Putamen (tissue), 1 donor: ENCODE measurements around the gene U2AF2.
A peak's percentile ranks its signal among the peaks of the same experiment; 100 is the strongest.

Source experiments
- DNase-seq: peaks from one replicate; pipeline ENCODE4 v3.0.0-alpha.2; 2016; ENCODE audit warnings: low spot score

U2AF2 gene

DNA sequence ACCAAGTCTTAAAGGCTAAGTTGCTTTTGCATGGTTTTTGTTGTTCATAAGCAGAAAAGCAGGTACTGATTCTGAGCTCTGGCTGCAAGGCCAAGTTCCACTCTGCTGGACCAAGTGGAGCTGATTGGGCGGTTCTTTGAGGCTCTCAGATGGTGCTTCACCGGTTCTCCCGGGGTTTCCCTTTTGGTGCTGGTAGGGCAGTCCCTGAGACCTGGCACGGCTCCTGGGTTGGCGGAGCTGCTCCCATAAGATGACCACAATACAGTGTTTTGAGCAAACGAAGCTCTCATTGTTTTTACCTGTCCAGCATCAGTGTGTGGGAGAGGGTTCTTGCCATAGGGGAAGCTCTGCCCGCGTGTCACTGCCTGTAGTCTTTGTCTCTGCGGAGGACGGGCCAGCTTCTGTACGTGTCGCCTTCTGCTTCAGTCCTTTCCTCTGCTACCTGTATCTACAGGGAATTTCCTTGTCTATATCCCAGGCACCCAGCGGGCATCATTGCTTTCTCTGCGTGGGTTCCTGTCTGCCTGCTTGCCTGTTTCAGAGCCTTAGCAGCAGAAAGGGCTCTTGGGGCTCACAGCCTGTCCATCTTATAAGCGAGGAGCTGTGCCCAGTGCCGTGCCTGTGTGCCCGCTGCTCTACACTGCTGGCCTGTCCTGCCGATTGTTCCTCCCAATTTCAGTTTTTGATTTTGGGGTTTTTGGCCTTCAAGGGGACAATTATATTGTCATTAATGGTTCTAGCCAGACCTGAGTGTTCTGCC lies 2.3 kb downstream of the U2AF2 start:
- no peak for DNase-seq

DNA sequence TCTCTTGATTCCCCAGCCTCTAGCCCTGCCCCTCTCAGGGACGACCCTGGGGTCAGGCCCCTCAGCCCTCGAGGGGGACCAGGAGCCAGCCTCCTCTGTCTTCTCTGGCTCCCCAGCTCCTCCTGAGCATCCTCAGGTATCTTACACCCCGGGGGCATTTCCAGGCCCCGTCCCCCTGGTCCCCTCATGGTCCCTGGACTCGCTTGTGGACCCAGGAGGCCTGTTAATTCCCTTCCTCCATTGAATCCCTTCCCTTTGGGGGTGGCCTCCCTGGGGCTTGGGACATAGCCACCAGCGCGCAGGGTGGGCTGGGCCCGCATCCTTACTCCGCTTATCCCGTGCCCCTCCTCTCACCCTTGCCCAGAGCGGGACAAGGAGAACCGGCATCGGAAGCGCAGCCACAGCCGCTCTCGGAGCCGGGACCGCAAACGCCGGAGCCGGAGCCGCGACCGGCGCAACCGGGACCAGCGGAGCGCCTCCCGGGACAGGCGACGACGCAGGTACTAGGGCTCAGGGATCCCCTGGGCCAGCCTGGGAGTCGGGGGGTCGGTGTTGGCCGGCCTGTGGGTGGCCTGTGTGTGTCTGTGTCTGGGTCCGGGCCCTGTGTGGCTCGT lies 4.1 kb downstream of the U2AF2 start:
- DNase-seq, result no peak

DNA sequence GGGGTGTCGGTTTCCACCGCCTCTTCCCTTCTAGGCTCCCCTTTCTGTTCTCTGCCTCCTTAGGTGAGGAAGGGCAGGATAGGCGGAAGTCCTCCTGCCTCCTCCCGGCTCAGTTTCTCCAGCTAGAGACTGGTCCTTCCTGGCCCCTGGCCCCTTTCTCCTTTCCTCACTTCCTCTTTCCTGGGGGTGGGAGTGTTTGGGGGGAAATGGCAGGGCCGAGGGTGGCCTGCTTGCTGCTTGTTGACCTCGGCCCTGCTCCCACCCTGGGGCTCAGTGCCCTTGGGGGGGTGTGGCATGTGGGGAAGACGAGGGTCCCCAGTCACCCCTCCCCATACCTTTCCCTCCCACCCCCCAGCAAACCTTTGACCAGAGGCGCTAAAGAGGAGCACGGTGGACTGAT lies 5.0 kb downstream of the U2AF2 start:
- DNase-seq, result no peak

- DNase-seq, result no peak
These were observed 5.6 kb downstream of the U2AF2 start for GRCh38 chr19:55660404-55660803.

GRCh38 chr19:55660991-55661390 lies 6.2 kb downstream of the U2AF2 start:
- no peak for DNase-seq

GRCh38 chr19:55661826-55662225 lies 7.0 kb downstream of the U2AF2 start:
- DNase-seq, result no peak

DNA sequence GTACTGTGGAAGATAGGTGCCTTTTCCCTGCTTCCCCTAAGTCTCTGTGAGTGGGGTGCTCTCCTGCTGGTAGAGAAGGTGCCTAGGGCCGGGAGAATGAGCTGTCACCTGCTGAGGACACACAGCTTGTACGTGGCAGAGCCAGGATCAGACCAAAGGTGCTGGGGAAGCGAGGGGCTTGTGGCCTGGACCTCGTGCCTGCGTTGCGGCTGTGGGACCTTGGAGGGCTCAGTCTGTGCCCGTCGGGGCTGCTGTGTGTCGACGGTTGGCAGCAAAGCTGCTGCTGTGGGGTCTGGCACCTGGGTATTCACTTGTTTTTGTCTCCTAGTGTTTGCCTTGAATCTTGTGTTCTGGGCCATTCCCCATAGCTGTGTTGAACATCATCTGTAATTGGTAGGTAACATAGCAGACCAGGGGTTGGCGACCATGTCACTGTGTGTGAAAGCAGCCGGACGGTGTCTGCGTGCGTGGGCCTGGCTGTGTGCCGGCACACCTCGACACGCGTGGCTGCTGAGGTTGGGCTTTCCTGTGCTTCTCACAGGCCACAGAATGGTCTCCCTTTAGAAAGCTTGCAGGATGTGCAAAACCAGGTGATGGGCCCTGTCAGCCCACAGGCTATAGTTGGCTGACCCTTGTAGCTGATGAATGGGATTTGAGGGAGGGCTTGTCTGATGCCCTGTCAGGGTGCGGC lies 9.2 kb downstream of the U2AF2 start:
- no peak for DNase-seq

GRCh38 chr19:55666343-55667005 lies 11.6 kb downstream of the U2AF2 start:
- no peak for DNase-seq

DNA sequence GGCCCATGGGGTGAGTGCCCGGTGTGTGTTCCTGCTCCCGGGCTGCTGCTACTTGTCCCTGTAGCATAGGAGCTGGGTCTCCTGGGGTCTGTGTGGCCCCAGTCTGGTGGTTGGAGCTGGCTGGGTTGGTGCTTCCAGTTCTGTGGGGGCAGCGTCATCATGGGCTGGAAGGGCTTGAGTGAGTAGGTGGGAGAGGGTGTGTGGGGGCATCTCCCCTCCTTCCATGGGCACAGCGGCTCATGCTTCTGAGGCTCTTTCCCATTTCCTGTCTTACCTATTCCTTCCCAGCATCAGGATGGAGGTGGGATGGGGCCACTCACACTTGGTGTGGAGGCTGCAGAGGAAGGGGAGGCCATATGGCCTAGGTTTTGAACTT lies 12.2 kb downstream of the U2AF2 start:
- DNase-seq, result no peak

DNA sequence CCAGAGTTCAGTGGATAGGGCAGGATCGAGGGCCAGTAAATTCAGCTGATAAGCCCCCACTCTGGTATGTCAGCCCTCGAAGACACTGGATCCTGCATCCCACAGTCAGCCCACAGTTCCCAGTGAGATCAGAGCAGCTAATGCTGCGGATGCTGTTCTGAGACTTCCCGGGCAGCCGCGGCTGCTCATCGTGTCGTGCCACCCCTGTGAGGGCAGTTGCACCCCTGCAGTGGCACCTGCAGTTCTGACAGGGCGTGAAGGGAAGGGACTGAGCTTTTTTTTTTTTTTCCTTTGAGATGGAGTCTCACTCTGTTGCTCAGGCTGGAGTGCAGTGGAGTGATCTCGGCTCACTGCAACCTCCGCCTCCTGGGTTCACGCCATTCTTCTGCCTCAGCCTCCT lies 12.7 kb downstream of the U2AF2 start:
- no peak for DNase-seq

DNA sequence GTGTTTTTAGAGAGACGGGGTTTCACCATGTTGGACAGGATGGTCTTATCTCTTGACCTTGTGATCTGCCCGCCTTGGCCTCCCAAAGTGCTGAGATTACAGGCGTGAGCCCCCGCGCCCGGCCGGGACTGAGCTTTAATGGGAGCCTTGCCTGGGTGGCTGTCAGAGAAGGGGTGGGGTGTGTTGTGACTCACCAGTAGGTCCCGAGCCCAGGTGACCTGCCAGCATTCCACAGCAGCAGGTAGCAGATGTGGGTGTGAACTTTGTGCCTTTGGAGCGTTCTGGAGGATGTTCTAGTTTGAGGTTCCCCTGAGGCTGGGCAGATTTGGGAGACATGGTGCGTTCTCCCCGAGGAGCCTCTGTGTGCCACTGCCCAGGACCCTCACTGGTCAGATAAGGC lies 13.1 kb downstream of the U2AF2 start:
- DNase-seq, result peak; percentile 53

- no peak for DNase-seq
These were observed 13.9 kb downstream of the U2AF2 start for GRCh38 chr19:55668603-55669348.

DNA sequence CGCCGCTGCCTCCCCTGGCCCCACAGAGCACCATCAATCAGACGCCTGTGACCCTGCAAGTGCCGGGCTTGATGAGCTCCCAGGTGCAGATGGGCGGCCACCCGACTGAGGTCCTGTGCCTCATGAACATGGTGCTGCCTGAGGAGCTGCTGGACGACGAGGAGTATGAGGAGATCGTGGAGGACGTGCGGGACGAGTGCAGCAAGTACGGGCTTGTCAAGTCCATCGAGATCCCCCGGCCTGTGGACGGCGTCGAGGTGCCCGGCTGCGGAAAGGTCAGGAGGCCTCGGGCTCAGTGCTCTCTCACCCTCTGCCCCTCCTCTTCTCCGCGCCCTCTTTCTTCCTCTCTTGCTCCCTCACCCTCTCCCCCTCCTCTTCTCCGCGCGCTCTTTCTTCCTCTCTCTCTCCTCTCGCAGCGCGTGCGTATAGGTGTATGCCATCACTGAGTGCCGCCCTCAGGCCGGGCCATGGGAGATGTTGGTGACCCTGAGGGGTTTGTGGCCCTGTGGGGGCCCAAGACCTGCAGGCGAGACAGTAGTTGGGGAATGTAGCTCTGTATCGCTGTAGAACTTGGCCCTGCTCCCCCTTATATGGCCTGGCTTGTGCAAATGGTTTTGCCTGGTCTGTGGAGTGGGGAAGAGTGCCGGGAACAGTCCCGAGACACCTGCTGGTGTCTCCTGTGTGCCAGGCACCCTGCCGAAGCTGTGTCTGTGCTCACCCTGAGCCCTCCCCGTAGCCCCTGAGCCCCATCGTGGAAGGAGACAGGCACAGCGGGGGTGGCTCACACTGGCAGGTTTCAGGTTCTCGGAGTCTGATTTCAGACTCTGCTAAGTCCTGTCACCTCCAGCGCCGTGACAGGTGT lies 14.8 kb downstream of the U2AF2 start:
- DNase-seq, result peak; percentile 78

DNA sequence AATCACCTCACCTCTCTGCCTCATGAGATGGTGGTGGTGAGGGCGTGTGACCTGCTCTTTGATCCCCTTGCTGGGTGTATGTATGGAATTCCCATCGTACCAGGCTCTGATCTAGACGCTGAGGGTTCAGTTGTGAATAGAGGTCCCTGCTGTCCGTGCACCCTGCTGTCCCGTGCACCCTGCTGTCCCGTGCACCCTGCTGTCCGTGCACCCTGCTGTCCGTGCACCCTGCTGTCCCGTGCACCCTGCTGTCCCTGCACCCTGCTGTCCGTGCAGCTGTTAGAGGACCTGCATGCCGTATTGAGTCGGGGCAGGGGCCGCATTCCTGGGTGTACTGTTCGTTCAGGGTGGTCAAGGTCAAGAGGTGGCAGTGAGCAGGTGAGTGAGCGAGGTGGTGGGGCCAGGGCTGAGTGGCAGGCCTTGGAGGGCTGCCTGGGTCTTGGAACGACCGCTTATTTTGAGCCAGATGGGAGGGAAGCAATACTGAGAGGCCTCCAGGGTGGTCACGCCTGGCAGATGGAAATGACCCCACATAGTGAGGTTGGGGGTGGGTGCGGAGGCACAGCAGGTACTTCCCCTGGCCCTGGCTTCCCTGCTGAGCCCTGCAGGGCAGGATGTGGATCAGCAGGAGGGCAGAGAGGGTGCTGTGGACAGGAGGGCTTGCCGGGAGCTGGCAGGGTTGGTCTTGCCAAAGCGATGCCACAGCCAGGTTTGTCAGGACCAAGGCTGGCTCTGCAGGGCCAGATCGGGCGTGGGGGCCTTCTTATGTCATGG lies 15.6 kb downstream of the U2AF2 start:
- no peak for DNase-seq

DNA sequence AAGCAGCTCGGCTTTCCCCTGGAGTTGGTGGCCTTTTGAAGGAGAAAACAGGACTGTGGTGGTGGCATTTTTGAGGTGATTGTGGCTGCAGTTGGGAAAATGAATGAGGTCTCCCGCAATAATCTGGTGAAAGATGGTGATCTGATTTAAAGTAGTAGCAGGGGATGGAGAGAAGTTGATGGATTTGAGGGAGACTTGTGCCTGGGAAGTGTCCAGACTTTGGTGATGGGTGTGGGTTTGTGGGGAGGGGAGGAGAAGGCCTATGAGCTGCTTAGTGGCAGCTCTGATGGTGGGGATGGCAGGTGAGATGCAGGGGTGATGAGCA lies 16.2 kb downstream of the U2AF2 start:
- DNase-seq, result no peak

GRCh38 chr19:55672418-55672817 lies 17.6 kb downstream of the U2AF2 start:
- DNase-seq, result no peak

GRCh38 chr19:55673465-55673864 lies 18.6 kb downstream of the U2AF2 start:
- DNase-seq, result no peak

DNA sequence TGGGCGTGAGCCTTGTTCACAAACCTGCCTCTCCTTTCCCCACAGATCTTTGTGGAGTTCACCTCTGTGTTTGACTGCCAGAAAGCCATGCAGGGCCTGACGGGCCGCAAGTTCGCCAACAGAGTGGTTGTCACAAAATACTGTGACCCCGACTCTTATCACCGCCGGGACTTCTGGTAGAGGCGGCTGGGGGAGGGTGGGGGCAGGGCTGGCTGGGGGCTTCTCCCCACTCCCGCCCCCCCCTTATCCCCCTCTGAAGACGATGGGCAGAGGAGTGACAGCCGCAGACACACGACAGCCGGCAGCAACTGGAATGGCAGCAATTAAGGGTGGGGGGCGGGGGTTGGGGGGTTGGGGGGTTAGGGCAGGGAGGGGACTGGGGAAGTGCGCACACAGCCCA lies 19.1 kb downstream of the U2AF2 start:
- DNase-seq, result no peak

DNA sequence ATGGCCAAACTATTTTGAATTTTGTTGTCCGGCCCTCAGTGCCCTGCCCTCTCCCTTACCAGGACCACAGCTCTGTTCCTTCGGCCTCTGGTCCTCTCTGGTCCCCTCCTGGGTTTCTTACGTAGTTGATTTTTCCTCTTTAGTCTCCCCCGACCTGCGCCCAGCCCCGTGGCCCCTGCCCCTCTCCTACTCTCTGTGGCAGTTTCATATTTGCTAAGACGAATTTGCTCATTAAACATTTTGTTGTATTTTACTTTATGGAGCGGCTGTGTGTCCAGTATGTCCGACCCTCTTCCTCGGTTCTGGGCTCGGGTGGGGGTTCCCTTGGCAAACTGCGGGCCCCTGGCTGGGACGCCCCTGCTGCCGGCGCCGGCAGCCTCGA lies 19.6 kb downstream of the U2AF2 start:
- no peak for DNase-seq

- peak; percentile 95 for DNase-seq
These were observed 20.2 kb downstream of the U2AF2 start, which contains the start of gene EPN1 for GRCh38 chr19:55674841-55675660. TSS of gene EPN1 (plus strand) at chr19:55675226. CDS start at chr19:55678628, 3,402 bp downstream.
